HG03045 (cell line): ENCODE data around the gene ST6GAL1.
A peak's percentile ranks its signal among the peaks of the same experiment; 100 is the strongest.

ENCODE experiments used
- ATAC-seq: cut with Tn5 transposase; IDR thresholded peaks from one replicate; pipeline ENCODE4 v1.9.1; 2021; ENCODE audit warnings: mild to moderate bottlenecking, moderate library complexity; ENCODE audit not compliant: unreplicated experiment

Gene ST6GAL1

DNA sequence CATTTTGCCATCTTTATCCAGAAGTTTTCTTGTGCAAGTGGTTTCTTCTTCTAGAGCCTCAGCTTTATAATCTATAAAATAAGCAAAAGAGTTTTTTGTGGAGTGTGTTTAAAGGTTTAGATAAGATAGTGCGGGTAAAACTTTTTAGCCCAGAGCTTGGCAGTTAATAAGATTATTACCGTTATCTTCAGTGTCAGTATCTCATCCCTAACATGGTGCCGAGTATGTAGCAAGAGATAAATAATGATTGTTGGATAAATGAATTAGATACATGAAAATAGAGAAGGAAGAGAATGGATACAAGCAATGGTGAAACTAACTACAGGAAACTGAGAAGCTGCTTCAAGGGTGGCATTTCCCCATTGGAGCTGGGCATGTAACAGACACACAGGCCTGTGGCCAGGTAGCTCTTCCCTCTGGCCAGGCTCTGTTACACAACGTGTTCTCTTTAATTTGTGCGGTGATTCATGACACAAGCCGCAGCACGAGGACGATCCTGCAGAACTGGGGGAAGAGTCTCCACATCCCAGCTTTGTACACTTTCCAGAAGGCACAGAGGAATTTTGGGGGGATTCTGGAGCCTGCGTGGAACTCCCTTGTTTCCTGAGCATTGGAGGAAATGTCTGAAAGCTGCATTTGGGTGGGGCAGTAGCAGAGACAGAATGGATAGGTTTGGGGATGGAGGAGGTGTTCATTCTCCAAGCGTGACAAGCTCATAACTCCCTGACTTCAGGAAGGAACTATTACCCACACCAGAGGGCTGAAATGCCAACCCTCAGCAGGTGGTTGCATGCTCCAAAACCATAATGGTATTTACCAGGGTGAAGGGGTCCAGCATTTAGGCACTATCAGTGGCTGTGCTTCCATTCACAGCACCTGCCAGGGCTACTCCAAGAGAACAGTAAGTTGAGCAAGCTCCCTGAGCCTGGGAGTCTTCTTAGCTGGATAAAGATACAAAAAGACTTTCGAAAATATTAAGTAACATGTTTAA, 14.2 kb upstream of the ST6GAL1 start:
- ATAC-seq = no peak

DNA sequence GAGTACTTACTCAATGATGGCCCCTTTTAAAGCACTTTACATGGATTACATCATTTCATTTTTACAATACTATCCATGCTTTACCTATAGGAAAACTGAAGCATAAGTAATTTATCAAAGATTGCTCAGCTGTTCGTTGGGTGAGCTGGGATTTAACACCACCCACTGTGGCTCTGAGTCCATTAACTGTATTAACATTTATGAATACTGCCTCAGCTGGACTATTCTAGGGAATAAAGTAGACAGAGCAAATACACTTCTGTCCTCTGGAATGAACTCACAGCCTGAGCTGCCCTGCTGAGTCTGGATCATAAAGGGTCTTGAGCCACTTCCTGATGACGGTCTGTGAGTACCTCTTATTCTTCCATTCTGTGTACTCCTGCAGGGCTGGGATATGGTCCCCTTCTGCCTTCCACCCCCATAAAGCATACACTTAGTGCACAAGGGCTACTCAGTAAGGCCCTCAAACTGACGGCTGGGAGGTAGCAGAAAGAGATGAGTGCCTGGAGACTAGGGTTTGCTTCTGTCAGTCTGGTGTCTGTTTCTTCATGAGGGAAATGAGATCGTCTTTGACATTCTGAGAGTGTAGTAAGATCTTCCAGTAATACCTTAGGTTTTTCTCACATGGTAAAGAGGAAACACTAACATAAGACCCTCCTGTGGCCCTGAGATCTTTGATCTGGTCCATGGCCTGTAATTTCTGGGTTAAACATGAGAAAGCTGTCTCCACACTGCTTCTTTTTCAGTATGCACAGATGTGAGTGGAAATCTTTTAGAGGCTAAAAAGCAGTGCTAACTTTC, 12.6 kb upstream of the ST6GAL1 start:
- no peak for ATAC-seq

- no peak for ATAC-seq
These were observed 10.0 kb upstream of the ST6GAL1 start for GRCh38 chr3:186920301-186920700.

DNA sequence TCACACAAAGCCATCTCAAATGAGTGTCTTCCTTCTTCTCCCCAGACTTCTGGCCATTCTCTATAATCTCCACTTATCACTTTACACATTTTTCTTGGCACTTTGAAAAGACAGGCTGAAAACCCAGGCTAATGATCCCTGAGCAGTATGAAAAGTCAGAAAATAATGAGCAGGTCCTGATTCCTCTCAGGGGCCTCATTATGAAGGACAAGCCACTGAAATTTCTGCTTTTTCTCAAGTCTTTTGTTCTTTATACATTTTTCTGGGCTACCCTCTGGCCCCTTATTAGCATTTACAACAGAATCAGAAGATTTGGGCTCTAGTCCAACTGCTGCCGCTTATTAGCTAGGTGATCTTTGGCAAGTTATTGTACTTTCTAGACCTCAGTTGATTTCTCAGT, 9.5 kb upstream of the ST6GAL1 start:
- ATAC-seq = no peak

- no peak for ATAC-seq
These were observed 8.7 kb upstream of the ST6GAL1 start for GRCh38 chr3:186921578-186921977.

DNA sequence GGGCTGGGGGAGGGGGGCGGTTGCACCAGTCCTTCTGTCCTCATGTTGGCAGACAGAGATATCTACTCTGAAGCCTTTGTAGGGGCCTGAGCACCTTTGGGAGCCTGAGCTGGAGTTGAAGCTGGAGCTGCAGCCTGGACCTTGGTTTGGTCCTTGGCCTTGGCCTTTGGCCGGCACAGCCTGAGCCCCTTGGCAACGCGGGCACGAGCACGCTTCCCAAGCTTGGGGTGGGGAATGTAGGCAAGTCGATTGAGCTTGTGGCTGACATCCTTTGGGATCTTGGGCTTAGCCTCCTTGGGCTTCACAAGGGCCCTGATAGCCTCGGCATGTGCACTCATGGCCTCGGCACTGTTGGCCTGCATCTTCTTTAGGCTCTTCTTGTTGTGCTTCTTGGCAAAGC, 8.1 kb upstream of the ST6GAL1 start:
- no peak for ATAC-seq

- no peak for ATAC-seq
These were observed 7.5 kb upstream of the ST6GAL1 start for GRCh38 chr3:186922790-186923189.

GRCh38 chr3:186923241-186923640, 7.1 kb upstream of the ST6GAL1 start:
- no peak for ATAC-seq

DNA sequence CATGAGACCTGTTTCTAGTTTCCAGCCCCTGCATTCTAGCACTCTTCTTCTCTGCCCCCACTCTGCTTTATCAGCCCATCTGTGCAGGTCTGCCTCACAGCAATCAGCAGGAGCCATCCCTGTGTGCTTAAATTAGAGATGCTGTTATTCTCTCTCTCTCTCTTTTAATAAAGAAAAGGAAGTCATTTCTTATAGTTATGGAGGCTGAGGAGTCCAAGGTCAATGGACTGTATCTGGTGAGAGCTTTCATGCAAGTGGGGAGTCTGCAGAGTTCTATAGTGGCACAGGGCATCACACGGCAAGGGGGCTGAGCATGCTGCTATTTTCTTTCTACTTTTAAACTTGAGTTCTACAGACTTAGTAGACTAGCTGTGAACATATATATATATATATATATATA, 4.5 kb upstream of the ST6GAL1 start:
- ATAC-seq = no peak

GRCh38 chr3:186929186-186929585, 1.1 kb upstream of the ST6GAL1 start:
- ATAC-seq = no peak

- no peak for ATAC-seq
These were observed 641 bp upstream of the ST6GAL1 start for GRCh38 chr3:186929685-186930084.

DNA sequence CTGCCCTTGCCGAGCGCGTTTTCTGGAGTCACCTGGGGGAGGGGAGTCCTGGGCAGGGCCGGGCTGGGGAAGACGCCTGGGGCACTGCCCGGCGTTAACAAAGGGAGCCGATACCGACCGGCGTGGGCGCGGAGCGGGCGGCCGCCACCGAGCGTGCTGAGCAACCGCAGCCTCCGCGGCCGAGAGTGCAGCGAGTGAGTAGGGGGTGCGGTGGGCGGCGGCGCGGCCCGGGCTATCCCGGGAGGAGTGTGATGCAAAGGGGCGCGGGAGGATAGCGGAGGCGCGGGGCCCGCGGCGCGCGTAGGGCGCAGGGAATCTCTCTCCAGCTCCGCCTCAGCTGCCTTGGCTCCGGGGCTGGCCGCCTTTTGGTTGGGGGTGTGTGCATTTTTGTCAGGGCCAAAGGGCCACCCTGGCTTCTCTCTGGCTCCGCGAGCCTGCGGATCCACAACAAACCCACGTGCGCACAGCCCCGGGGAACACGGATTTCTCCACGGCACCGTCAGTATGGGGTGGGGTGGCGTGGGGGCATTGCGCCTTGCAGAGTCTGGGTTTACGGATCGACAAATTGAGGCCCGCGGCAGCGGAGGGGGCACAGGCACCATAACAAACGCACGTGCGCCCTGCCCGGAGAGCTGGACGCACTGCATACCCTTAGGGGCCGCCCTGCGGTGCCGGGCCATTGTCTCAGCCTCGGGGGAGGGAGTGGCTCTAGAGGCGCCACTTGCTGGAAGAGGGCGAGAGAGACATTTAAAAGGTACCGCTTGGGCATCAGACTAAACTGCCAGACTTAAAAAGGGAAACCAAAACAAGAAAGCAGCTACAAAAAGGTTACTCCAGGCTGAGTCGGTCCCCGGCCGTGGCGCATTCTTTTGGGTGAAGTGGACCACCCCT, 560 bp downstream of the ST6GAL1 start:
- peak; percentile 63 for ATAC-seq

DNA sequence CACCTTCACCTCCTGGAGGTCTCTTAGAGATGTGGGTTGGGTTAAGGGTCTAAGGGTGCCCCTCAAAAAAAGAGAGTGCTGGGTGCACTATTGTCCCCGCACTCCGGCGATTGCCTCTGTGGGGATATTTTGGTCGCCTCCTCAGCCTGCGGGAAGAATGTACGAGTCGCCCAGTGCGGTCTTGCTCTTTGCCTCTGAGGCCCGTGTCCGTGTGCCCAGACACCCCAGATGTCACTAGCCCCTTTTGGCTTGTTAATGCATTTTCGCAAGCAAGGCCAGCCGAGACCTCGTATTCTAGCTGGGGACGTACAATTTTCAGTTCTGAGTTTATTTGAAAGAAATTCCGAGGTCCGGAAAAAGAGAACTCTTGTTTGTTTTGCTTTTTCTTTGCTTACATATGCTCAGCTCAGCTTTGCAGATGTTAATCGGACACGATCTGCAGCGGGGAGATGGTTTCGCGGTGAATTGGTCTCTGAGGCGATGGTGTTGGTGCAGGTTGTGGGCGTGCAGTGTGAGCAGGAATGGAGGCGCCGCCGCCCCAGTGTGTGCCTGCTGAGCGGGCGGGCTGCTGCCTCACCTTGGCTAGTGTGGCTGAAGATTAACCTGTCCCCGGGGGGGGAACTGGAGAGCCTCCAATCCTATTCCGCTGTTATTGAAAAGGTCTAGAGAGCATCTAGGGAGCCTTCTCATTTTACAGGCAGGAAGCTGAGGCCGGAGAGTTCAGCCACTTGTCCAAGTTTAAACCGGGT, 1.4 kb downstream of the ST6GAL1 start:
- peak; percentile 1 for ATAC-seq

DNA sequence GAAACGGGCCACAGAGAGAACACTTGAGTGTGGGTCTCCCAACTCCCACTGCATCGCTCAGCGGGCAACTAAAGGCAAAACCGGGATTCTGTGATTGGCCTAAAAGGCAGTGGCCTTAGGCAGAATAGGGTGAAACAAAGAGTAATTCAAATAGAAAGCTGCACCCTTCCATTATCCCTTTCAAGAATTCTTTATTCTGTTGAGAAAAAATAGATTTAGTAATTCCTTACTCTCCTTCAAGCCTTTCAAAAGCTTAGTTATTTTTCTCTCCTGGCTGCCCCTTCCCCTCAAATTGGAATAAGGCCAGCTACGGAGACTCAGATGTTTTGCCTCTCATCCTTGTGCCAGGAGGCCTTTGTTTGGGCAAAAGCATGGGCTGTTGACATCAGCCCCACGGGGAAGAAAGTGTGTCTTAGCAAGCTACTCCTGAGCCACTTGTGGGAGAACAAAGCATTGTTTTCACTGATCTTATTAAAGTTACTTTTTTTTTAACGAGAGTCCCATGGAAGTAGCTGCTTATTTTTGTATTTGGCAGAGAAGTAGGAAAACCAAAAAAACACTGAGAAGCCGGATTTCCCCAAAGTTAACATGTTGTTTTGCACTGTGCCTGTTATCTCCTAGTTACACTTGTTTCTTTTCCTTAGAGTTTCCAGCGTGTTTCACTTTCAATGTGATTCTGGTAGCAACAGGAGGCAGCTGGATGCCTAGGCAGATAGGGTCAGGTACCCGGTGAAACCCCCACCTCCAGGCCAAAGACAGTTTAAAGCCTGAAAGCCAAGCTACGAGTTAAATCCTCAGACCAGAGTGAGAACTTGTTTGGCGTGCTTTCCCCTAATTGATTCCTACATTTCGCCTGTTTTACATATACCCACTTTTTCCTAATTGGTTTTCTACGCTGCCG, 2.2 kb downstream of the ST6GAL1 start:
- ATAC-seq = no peak

DNA sequence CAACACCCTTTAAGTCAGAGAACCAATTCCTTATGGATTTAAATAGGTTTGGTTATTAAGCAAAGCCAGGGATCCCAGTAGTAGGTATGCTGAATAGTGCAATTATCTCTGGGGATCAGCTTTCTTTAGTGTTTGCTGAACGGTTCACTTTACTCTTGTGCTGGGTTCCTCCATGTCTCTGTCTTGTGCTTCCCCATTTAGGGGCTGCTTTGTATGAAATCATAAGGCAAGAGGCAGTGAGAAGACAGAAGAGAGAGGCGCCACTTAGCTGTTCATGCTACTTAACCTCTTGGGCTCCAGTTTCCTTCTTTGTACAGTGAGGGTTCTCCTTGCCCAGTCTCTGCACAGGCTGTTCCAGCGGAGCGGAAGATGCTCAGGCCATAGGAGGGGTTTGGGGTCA, 3.5 kb downstream of the ST6GAL1 start:
- ATAC-seq = no peak

GRCh38 chr3:186935133-186935532, 4.8 kb downstream of the ST6GAL1 start:
- no peak for ATAC-seq

DNA sequence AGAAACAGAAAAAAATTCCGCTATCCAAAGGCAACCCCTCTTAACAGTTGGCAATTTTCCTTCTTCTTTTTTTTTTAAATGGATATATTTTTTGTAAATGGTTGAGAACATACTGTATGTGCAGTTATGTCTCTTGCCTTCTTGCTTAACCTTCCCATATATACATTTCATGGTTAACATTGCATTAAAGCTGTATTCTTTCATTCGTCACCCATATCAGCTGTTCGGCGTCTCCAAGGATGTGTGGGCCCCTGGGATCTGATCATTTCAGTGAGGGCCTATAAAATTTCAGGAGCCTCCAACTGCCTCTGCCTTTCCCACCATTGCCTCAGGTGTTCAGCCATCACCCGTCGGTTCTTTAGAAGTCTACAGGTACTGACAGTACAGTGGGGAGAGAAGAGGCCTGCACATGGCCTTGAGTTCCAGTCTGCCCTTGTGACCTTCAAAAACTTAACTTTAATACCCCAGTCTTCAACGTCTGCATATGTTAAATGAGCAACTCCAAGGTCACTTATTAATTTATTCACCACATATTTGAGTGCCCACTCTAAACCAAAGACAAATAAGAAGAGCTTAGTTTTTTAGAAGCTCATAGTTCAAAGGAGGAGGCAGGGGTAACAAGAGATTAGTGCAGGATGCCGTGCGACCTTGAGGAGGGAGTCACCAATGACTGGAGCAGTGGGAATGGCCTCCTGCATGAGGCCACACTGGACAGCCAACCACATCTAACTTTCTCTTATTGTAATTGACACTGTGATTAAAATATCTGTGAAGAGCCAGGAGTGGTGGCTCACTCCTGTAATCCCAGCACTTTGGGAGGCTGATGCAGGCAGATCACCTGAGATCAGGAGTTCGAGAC, 6.9 kb downstream of the ST6GAL1 start:
- ATAC-seq = no peak

GRCh38 chr3:186938716-186939115, 8.4 kb downstream of the ST6GAL1 start:
- ATAC-seq = no peak
